ENCODE data around the gene USP9X. TPM values are rescaled to one million over a fixed set of nuclear protein-coding genes. Genes with fewer than 3 reads are reported as not detected.
"Not testable (repeated sequence)": the region's sequence is repeated elsewhere in the genome, so short reads cannot be mapped to it uniquely, and the experiment has no call there.

USP9X gene
- total and polyA plus RNA-seq, 2 donors (not counting 1 experiment from before 2014, with no cell fraction given), result 54.0 to 161 TPM

DNA sequence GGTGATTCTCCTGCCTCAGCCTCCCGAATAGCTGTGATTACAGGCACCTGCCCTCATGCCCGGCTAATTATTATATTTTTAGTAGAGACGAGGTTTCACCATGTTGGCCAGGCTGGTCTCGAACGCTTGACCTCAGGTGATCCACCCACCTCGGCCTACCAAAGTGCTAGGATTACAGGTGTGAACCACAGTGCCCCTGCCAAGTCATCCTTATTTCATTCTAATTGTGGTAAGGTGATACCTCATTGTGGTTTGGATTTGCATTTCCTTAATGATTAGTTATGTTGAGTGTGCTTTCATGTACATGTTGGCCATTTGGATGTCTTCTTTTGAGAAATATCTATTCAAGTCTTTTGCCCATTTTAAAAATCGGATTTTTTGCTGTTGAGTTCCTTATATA, 93.0 kb downstream of the USP9X start:
- no peak overlapping the region for H3K4me3 ChIP-seq (replicated peaks in 1 of 4; ENCODE audit: control extremely low read depth in 1 of 4, insufficient read depth in 1 of 4, low read depth in 3 of 4, low read length in 4 of 4)
- TF ChIP-seq EZH2 (IDR thresholded peaks at IDR 0.05; ENCODE audit: low read length, missing control alignments), result no peak
- TF ChIP-seq, protein P1, sequence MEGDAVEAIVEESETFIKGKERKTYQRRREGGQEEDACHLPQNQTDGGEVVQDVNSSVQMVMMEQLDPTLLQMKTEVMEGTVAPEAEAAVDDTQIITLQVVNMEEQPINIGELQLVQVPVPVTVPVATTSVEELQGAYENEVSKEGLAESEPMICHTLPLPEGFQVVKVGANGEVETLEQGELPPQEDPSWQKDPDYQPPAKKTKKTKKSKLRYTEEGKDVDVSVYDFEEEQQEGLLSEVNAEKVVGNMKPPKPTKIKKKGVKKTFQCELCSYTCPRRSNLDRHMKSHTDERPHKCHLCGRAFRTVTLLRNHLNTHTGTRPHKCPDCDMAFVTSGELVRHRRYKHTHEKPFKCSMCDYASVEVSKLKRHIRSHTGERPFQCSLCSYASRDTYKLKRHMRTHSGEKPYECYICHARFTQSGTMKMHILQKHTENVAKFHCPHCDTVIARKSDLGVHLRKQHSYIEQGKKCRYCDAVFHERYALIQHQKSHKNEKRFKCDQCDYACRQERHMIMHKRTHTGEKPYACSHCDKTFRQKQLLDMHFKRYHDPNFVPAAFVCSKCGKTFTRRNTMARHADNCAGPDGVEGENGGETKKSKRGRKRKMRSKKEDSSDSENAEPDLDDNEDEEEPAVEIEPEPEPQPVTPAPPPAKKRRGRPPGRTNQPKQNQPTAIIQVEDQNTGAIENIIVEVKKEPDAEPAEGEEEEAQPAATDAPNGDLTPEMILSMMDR (conservative IDR thresholded peaks at IDR 0.05 in 1 of 2, IDR thresholded peaks at IDR 0.05 in 1 of 2; ENCODE audit: low read depth in 1 of 2, low read length in 2 of 2), result no peak
- no peaks in the 10 kb centered on the region for H3K27me3 ChIP-seq (ENCODE audit: control insufficient read depth, insufficient read depth, low read length)
- H3K79me2 ChIP-seq (ENCODE audit: control insufficient read depth, insufficient read depth, low read length), result no peaks in the 10 kb centered on the region
- no peaks in the 10 kb centered on the region for H3K4me1 ChIP-seq (ENCODE audit: control insufficient read depth, extremely low read depth, insufficient read depth, low read length)
- no peak overlapping the region for H3K27ac ChIP-seq (ENCODE audit: insufficient read depth, low read length)
- no peaks in the 10 kb centered on the region for H3K36me3 ChIP-seq (ENCODE audit: control insufficient read depth, insufficient read depth, low read length)
- H3K9me3 ChIP-seq (ENCODE audit: control insufficient read depth, insufficient read depth, low read depth, low read length), result no peaks in the 10 kb centered on the region
- no peak overlapping the region for H3K4me2 ChIP-seq (ENCODE audit: extremely low read depth, insufficient read depth, low read length)
- no peak for DNase-seq (ENCODE audit: low read depth in 2 of 2)
- no peaks in the 10 kb centered on the region for H4K20me1 ChIP-seq (ENCODE audit: control insufficient read depth, extremely low read depth, insufficient read depth, low read length)
- H3K9ac ChIP-seq (ENCODE audit: insufficient read depth, low read length), result no peak overlapping the region
- no peak overlapping the region for H2AFZ ChIP-seq (ENCODE audit: low read length)

DNA sequence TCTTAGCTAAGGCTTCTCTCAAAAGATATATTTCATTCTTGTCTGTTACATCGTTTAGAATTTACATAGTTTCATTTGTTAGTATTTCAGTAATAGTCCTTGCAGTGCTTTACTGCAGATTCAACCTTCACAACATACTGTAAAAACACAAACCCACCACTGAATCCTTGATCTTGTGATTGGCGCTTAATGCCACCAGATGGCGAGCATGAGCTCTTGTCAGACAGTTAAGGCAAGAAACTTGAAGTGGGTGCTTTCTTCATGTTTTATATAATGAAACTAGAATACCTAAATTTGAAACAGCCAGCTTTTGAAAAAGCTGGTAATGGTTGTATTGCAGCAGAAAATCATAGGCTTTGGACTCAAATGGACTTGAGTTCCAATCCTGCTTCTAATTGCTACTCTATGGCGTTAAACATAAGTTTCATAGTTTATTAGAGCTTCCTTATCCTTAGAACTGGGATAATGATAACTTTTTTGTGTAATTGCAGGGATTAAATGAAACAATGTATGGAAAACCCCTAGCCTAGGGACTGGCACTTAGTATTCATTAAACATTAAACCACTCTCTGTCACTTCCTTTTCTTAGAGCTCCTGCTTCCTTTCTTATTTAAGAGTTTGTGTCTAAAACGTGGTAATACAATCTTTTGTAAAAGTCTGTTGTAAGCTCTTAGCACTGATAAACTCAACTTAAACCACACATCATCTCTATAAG, 95.1 kb downstream of the USP9X start:
- H3K79me2 ChIP-seq (ENCODE audit: control insufficient read depth, insufficient read depth, low read length), result no peaks in the 10 kb centered on the region
- H3K27me3 ChIP-seq (ENCODE audit: control insufficient read depth, insufficient read depth, low read length), result no peaks in the 10 kb centered on the region
- H3K27ac ChIP-seq (ENCODE audit: insufficient read depth, low read length), result no peak overlapping the region
- H2AFZ ChIP-seq (ENCODE audit: low read length), result no peak overlapping the region
- no peak overlapping the region for H3K9ac ChIP-seq (ENCODE audit: insufficient read depth, low read length)
- no peaks in the 10 kb centered on the region for H3K36me3 ChIP-seq (ENCODE audit: control insufficient read depth, insufficient read depth, low read length)
- H3K9me3 ChIP-seq (ENCODE audit: control insufficient read depth, insufficient read depth, low read depth, low read length), result no peaks in the 10 kb centered on the region
- no peaks in the 10 kb centered on the region for H3K4me1 ChIP-seq (ENCODE audit: control insufficient read depth, extremely low read depth, insufficient read depth, low read length)
- no peaks in the 10 kb centered on the region for H4K20me1 ChIP-seq (ENCODE audit: control insufficient read depth, extremely low read depth, insufficient read depth, low read length)
- no peak overlapping the region for H3K4me2 ChIP-seq (ENCODE audit: extremely low read depth, insufficient read depth, low read length)
- TF ChIP-seq, protein P1 (conservative IDR thresholded peaks at IDR 0.05 in 1 of 2, IDR thresholded peaks at IDR 0.05 in 1 of 2; ENCODE audit: low read depth in 1 of 2, low read length in 2 of 2), result peak; percentile 56 to 68
- TF ChIP-seq EZH2 (IDR thresholded peaks at IDR 0.05; ENCODE audit: low read length, missing control alignments), result no peak
- peak; percentile 58 to 70 for DNase-seq (ENCODE audit: low read depth in 2 of 2)
- H3K4me3 ChIP-seq (replicated peaks in 1 of 4; ENCODE audit: control extremely low read depth in 1 of 4, insufficient read depth in 1 of 4, low read depth in 3 of 4, low read length in 4 of 4), result no peak overlapping the region

DNA sequence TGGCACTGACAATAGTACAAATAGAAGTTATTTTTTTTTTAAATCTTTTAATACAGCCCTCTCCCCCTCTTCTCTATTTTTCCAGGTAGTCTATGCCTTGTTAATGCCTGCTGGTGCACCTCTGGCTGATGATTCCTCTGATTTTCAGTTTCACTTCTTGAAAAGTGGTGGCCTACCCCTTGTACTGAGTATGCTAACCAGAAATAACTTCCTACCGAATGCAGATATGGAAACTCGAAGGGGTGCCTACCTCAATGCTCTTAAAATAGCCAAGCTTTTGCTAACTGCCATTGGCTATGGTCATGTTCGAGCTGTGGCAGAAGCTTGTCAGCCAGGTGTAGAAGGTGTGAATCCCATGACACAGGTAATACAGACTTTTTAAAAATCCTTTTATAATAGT, 99.1 kb downstream of the USP9X start:
- H3K4me3 ChIP-seq (replicated peaks in 1 of 4; ENCODE audit: control extremely low read depth in 1 of 4, insufficient read depth in 1 of 4, low read depth in 3 of 4, low read length in 4 of 4), result no peak overlapping the region
- H3K9me3 ChIP-seq (ENCODE audit: control insufficient read depth, insufficient read depth, low read depth, low read length), result no peaks in the 10 kb centered on the region
- H3K27ac ChIP-seq (ENCODE audit: insufficient read depth, low read length), result no peak overlapping the region
- no peak overlapping the region for H2AFZ ChIP-seq (ENCODE audit: low read length)
- TF ChIP-seq, protein P1 (conservative IDR thresholded peaks at IDR 0.05 in 1 of 2, IDR thresholded peaks at IDR 0.05 in 1 of 2; ENCODE audit: low read depth in 1 of 2, low read length in 2 of 2), result no peak
- TF ChIP-seq EZH2 (IDR thresholded peaks at IDR 0.05; ENCODE audit: low read length, missing control alignments), result no peak
- H3K4me1 ChIP-seq (ENCODE audit: control insufficient read depth, extremely low read depth, insufficient read depth, low read length), result no peaks in the 10 kb centered on the region
- DNase-seq (ENCODE audit: low read depth in 2 of 2), result no peak
- no peaks in the 10 kb centered on the region for H4K20me1 ChIP-seq (ENCODE audit: control insufficient read depth, extremely low read depth, insufficient read depth, low read length)
- H3K27me3 ChIP-seq (ENCODE audit: control insufficient read depth, insufficient read depth, low read length), result no peaks in the 10 kb centered on the region
- no peaks in the 10 kb centered on the region for H3K36me3 ChIP-seq (ENCODE audit: control insufficient read depth, insufficient read depth, low read length)
- H3K79me2 ChIP-seq (ENCODE audit: control insufficient read depth, insufficient read depth, low read length), result no peaks in the 10 kb centered on the region
- H3K9ac ChIP-seq (ENCODE audit: insufficient read depth, low read length), result no peak overlapping the region
- no peak overlapping the region for H3K4me2 ChIP-seq (ENCODE audit: extremely low read depth, insufficient read depth, low read length)

DNA sequence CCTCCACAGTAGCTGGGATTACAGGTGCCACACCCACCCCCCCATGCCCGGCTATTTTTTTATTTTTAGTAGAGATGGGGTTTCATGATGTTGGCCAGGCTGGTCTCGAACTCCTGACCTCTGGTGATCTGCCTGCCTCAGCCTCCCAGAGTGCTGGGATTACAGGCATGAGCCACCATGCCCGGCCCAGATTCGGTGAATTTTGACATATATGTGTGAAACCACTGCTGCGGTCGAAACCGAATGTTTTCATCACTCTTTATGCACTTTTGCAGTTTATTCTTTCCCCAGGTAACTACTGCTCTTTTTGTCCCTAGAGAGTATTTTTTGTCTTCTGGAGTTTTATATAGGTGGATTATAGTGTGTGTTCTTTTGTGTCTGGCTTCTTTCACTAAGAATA, 101.7 kb downstream of the USP9X start:
- H3K36me3 ChIP-seq (ENCODE audit: control insufficient read depth, insufficient read depth, low read length); H3K9ac ChIP-seq (ENCODE audit: insufficient read depth, low read length); H3K27ac ChIP-seq (ENCODE audit: insufficient read depth, low read length): not testable (repeated sequence)

More for the DNA sequence above, 101.7 kb downstream of the USP9X start:
- H3K79me2 ChIP-seq (ENCODE audit: control insufficient read depth, insufficient read depth, low read length); H3K4me3 ChIP-seq (replicated peaks in 1 of 4; ENCODE audit: control extremely low read depth in 1 of 4, insufficient read depth in 1 of 4, low read depth in 3 of 4, low read length in 4 of 4); H3K27me3 ChIP-seq (ENCODE audit: control insufficient read depth, insufficient read depth, low read length); H4K20me1 ChIP-seq (ENCODE audit: control insufficient read depth, extremely low read depth, insufficient read depth, low read length); H2AFZ ChIP-seq (ENCODE audit: low read length); H3K9me3 ChIP-seq (ENCODE audit: control insufficient read depth, insufficient read depth, low read depth, low read length); H3K4me1 ChIP-seq (ENCODE audit: control insufficient read depth, extremely low read depth, insufficient read depth, low read length); DNase-seq (ENCODE audit: low read depth in 2 of 2); H3K4me2 ChIP-seq (ENCODE audit: extremely low read depth, insufficient read depth, low read length): not testable (repeated sequence)

All from fibroblast of lung (primary cell).